ENCODE results near the gene ZNF581.

The ZNF581 gene

GRCh38 chr19:55643887-55644176 is 383 bp downstream of the ZNF581 start:
- peak in 8 of 42 donors; percentile 28 to 69 (median 50) for DNase-seq
- intact Hi-C loops (cut with DNase I) = no loop called here

- DNase-seq = no peak
- intact Hi-C loops (cut with DNase I) = no loop called here
Observed at GRCh38 chr19:55644191-55644833, 863 bp downstream of the ZNF581 start.

GRCh38 chr19:55644842-55645511 is 1.5 kb downstream of the ZNF581 start:
- intact Hi-C loops (cut with DNase I) = no loop called here
- no peak for DNase-seq

- intact Hi-C loops (cut with DNase I) = no loop called here
Observed at GRCh38 chr19:55645512-55645881, 2.0 kb downstream of the ZNF581 start.

GRCh38 chr19:55646889-55647731 is 3.7 kb downstream of the ZNF581 start:
- intact Hi-C loops (cut with DNase I) = no loop called here
- DNase-seq = no peak

More at GRCh38 chr19:55645512-55645881, 2.0 kb downstream of the ZNF581 start:
- DNase-seq = no peak

- intact Hi-C loops (cut with DNase I) = no loop called here
- peak; percentile 55 to 93 (median 82) for DNase-seq
Observed at GRCh38 chr19:55647732-55648584, 4.5 kb downstream of the ZNF581 start, which contains the start of gene CCDC106. TSS of gene CCDC106 (plus strand) at chr19:55648212. CDS start at chr19:55649047, 835 bp downstream.

GRCh38 chr19:55648585-55649267 is 5.3 kb downstream of the ZNF581 start:
- intact Hi-C loops (cut with DNase I) = no loop called here
- no peak for DNase-seq

GRCh38 chr19:55649268-55650125 is 6.0 kb downstream of the ZNF581 start:
- intact Hi-C loops (cut with DNase I) = no loop called here
- no peak for DNase-seq

- no peak for DNase-seq
Observed at GRCh38 chr19:55650126-55650557, 6.7 kb downstream of the ZNF581 start.

GRCh38 chr19:55650602-55651230 is 7.3 kb downstream of the ZNF581 start:
- intact Hi-C loops (cut with DNase I) = no loop called here
- DNase-seq = no peak

More at GRCh38 chr19:55650126-55650557, 6.7 kb downstream of the ZNF581 start:
- intact Hi-C loops (cut with DNase I) = no loop called here

- intact Hi-C loops (cut with DNase I) = no loop called here
- no peak for DNase-seq
Observed at GRCh38 chr19:55651236-55651635, 7.8 kb downstream of the ZNF581 start.

GRCh38 chr19:55652311-55653128 is 9.1 kb downstream of the ZNF581 start:
- no peak for DNase-seq
- intact Hi-C loops (cut with DNase I) = no loop called here

- DNase-seq = peak; percentile 92 to 99 (median 98)
- intact Hi-C loops (cut with DNase I) = loop anchor here (2.0 kb wide), 1 partner anchor 21 kb away; the partner anchor contains the start of gene EPN1
Observed at GRCh38 chr19:55653651-55654322, 10.3 kb downstream of the ZNF581 start.

GRCh38 chr19:55654323-55654867 is 10.9 kb downstream of the ZNF581 start:
- intact Hi-C loops (cut with DNase I) = loop anchor here (2.0 kb wide), 1 partner anchor 20 kb away; the partner anchor contains the start of gene EPN1

More at GRCh38 chr19:55654323-55654867, 10.9 kb downstream of the ZNF581 start:
- peak; percentile 92 to 99 (median 98) for DNase-seq
